Measurements from ENCODE around the gene MID1. TPM values are rescaled to one million over a fixed set of nuclear protein-coding genes. Genes with fewer than 3 reads are reported as not detected.
A peak's percentile ranks its signal among the peaks of the same experiment; 100 is the strongest.

The MID1 gene
- 1 to 10 TPM; 8.0 to 9.6 TPM for total RNA-seq

- Histone ChIP-seq H3K27me3 (no peaks in the 10 kb centered on the region), H3K9me3 (no peaks in the 10 kb centered on the region), H3K4me3 (peak within 1 kb of the TSS; percentile 38 to 56), H3K27ac (peak within 1 kb of the TSS; percentile 57 to 59), H3K4me1 (no peaks in the 10 kb centered on the region), H3K36me3 (no peaks in the 10 kb centered on the region)
- DNase-seq (ENCODE audit: low spot score) = peak; percentile 85
- TF ChIP-seq CTCF (IDR thresholded peaks at IDR 0.05) = no peak
Measured at GRCh38 chrX:10620121-10620699, at the start of gene MID1. MID1 (minus strand) TSS chrX:10620585; CDS start chrX:10567547, 53,038 bp downstream.

GRCh38 chrX:10667143-10667542 lies 46.8 kb upstream of the MID1 start:
- Histone ChIP-seq H3K4me3 (no peak overlapping the region), H3K9me3 (no peaks in the 10 kb centered on the region), H3K4me1 (no peaks in the 10 kb centered on the region), H3K27ac (no peak overlapping the region), H3K36me3 (no peaks in the 10 kb centered on the region), H3K27me3 (no peaks in the 10 kb centered on the region)
- no peak for DNase-seq (ENCODE audit: low spot score)
- no peak for TF ChIP-seq CTCF (IDR thresholded peaks at IDR 0.05)

- DNase-seq (ENCODE audit: low spot score) = no peak
- Histone ChIP-seq H3K9me3 (no peaks in the 10 kb centered on the region), H3K4me1 (no peaks in the 10 kb centered on the region), H3K27ac (no peak overlapping the region), H3K27me3 (no peaks in the 10 kb centered on the region), H3K4me3 (no peak overlapping the region), H3K36me3 (no peaks in the 10 kb centered on the region)
- no peak for TF ChIP-seq CTCF (IDR thresholded peaks at IDR 0.05)
Measured at GRCh38 chrX:10666102-10666501, 45.7 kb upstream of the MID1 start.

GRCh38 chrX:10665681-10666080 lies 45.3 kb upstream of the MID1 start:
- Histone ChIP-seq H3K4me3 (no peak overlapping the region), H3K27me3 (no peaks in the 10 kb centered on the region), H3K9me3 (no peaks in the 10 kb centered on the region), H3K36me3 (no peaks in the 10 kb centered on the region), H3K27ac (no peak overlapping the region), H3K4me1 (no peaks in the 10 kb centered on the region)
- no peak for TF ChIP-seq CTCF (IDR thresholded peaks at IDR 0.05)
- DNase-seq (ENCODE audit: low spot score) = no peak

GRCh38 chrX:10660171-10660570 lies 39.8 kb upstream of the MID1 start:
- Histone ChIP-seq H3K27ac (no peak overlapping the region), H3K4me1 (no peaks in the 10 kb centered on the region), H3K4me3 (no peak overlapping the region), H3K27me3 (no peaks in the 10 kb centered on the region), H3K36me3 (no peaks in the 10 kb centered on the region), H3K9me3 (peaks cover 0 to 5% of the 10 kb centered on the region in 2 donors)
- DNase-seq (ENCODE audit: low spot score) = no peak
- TF ChIP-seq CTCF (IDR thresholded peaks at IDR 0.05) = no peak

- H3K9me3 ChIP-seq = peaks cover 0 to 5% of the 10 kb centered on the region in 2 donors
- H3K27ac ChIP-seq = no peak overlapping the region
- no peak for DNase-seq (ENCODE audit: low spot score)
- no peaks in the 10 kb centered on the region for H3K27me3 ChIP-seq
- H3K4me3 ChIP-seq = no peak overlapping the region
- no peaks in the 10 kb centered on the region for H3K36me3 ChIP-seq
- TF ChIP-seq CTCF (IDR thresholded peaks at IDR 0.05) = no peak
- no peaks in the 10 kb centered on the region for H3K4me1 ChIP-seq
Measured at GRCh38 chrX:10656214-10656613, 35.8 kb upstream of the MID1 start.
